GM18511 (cell line): Measurements from ENCODE around the gene GBX1.

Source experiments
- ATAC-seq: cut with Tn5 transposase; IDR thresholded peaks from one replicate; pipeline ENCODE4 v1.9.1; 2021; ENCODE audit warnings: mild to moderate bottlenecking, moderate library complexity; ENCODE audit not compliant: unreplicated experiment

Gene GBX1

DNA sequence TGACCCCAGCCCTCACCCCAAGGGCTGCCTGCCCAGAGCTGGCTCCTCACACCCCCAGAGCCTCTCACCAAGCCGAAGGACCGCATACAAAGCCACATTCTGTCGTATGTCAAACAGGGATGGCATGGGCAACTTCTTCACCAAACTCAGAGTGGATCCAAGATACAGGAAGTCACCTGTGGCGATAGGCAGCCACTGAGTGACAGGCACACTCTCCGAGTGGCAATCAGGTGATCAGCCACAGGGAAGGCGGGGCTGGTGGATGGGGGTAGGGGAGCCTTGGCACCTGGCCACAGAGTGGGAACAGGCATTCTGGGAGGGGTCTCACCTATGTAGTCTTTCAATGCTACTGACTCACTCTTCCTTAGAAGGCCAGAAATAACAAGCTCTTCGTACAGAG, 26.7 kb upstream of the GBX1 start:
- ATAC-seq = no peak

DNA sequence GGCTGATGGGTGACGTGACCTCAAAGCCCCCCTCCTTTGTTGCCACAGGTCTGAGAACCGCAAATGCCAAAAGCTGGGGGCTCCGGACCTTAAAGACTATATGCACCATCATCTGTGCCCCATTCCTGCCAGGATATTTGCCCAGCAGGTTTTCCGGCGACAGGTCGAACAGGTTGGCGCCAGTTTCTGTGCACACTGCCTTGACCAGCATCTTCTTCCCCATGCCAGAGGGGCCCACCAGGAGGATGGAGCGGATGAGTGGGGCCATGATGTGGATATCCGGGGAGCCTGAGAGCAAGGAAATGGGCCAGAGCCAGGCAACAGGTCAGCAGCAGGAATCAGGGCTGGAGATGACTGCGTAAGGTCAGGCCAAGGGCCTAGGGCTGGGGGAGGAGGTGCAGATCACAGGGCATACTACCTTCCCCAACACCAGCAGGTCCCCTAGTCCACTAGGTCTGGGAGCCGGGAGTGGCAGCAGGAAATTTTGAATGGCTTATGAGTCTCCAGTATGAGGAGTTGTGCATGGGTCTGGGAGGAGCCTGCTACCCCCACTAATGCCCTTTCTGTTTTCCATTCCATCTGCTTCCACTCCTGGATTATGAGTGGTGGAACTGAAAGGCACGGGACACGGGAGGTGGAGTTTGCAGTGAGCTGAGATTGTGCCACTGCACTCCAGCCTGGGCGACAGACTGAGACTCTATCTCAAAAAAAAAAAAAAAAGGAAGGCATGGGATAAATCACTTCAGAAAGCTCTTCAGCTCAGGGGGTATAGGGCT, 25.9 kb upstream of the GBX1 start:
- ATAC-seq = no peak

DNA sequence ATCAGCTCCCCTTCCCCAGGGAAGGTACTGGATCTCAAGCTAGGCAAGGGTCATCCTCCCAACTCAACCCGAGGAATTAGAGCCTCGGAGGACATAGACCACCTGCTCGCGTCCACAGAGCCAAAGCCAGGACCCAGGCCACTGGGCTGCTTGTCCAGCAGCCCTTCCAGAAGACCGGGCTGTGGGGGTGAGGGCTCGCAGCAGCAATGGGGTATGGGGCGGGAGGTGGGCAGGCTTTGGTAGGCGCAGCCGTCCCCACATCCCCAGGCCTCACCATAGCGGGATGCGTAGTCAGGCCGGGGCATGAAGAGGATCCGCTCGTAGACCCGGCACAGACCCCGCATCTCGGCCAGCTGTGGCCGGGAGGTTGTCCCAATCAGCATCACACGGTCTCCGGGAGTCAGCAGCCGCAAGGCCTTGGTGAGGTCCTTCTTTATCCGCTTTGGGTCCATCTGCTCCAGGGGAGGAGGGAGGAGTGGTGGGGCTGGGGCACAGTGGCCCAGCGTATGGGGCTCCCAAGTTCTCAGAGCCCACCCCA, 24.6 kb upstream of the GBX1 start:
- ATAC-seq = no peak

DNA sequence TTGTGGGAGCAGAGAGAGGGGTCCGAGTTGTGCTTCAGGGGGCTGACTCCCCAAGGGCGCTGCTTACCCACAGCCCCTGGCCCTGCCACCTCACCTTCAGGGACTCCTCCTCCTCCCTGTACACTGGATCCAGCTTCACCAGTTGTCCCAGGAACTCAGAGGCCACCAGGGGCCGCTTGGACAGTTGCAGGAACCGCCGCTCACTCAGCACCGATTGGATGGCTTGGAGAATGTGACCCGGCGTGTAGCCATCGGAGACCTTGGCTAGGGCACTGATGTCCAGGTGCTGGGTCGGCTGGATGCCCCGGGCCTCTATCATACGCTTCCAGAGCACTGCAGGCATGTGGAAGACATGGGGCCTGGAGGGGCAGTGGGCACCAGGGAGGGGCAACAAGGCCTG, 24.1 kb upstream of the GBX1 start:
- no peak for ATAC-seq

DNA sequence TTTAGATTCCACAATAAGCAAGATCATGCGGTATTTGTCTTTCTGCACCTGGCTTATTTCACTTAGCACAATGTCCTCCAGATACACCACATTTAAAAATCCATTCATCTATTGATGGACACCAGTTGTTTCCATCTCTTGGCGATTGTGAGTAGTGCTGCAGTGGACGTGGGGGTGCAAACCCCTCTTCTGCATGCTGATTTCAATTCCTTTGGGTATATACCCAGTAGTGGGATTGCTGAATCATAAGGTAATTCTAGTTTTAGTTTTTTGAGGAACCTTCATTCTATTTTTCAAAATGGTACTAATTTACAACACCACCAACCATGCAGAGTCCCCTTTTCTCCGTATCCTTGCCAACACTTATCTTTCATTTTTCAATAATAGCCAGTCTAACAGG, 21.5 kb upstream of the GBX1 start:
- no peak for ATAC-seq

DNA sequence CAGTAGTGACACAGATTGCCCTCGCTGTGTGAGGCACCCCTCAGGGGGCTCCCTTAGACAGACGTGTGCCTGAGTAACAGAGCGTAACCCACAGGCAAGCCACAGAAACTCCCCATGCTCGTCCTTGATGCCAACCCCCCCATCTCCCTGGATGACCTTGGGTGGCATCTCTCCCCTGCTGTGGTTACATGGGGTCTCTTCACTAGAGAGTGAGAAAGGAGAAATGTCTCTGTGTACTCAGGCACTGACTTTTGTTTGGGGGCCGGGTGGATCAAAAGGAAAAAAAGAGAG, 20.7 kb upstream of the GBX1 start:
- no peak for ATAC-seq

DNA sequence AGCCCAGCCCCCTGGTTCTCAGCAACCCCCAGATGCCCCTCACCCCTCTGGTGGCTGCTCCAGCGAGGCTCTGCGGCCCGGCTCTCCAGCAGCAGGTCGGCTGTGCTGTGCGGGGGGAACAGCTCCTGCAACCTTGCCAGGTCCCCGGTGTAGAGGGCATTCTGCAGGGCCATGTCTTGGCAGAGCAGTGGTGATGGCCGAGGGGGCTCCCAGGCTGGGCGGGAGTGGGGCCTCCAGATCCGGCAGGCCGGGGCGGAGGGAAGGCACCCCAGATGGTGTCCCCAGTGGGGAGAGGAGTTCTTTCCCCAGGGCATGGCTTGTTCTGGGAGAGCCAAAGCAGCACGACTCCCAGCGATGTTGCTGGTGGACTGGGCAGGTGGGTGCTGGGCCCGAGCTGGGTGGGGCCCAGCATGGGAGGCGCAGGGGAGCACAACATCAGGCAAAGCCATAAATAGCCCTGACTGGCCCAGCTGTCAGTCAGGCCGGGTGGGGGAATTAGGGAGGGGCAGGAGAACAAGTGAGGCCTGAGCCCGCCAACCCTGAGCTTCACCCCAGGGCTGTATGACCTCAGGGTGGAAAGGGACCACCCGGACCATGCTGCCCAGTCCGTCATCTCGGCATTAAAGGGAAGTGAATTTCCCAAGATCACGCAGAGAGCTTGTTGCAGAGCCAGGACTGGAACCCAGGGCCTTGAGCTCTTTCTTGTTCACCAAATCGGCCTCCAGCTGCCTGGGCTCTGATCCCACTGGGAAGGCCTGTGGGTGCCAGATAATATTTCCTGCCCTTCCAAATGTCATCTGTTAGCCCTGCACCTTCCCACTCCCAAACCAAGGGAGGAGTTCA, 20.1 kb upstream of the GBX1 start:
- ATAC-seq = no peak

DNA sequence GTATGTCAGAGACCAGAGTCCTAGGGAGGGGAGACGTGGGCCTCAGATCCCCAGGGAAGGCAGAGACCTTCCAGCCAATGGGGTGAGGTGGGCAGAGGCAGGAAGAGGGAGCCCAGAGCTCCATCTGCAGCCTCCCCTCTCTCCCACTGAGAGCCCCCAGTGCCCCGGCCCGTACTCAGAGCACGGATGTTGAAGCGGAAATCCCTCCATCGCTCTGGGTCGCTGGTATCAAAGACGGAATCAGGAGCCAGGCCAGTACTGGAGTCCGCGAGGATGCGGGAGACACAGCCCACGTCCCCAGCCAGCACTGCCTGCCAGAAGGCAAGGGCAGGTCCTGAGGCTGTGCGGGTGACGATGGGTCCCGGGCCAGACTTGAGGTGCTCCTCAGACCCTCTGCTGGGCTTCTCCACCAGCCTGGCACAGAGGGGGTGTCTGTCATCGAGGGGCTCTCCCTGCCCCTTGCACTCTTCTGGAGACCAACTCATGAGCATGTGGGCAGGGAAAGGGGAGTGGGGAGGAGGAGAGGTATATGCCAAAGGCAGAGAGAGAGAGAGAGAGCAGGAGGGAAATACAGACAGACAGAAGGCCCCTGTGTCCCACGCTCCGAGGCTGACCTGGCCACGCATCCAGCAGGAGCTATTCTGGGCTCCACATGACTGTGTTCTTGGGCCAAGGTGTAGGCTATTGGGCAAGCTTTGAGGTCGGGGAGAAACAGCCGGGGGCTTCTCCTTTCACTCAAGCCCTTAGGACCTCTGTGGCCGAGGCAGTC, 19.3 kb upstream of the GBX1 start, which contains the start of gene ASB10:
ASB10 (minus strand) TSS at position 611 of the 769 bp plus-strand sequence; CDS start at position 491, 120 bp downstream.
- ATAC-seq = no peak

DNA sequence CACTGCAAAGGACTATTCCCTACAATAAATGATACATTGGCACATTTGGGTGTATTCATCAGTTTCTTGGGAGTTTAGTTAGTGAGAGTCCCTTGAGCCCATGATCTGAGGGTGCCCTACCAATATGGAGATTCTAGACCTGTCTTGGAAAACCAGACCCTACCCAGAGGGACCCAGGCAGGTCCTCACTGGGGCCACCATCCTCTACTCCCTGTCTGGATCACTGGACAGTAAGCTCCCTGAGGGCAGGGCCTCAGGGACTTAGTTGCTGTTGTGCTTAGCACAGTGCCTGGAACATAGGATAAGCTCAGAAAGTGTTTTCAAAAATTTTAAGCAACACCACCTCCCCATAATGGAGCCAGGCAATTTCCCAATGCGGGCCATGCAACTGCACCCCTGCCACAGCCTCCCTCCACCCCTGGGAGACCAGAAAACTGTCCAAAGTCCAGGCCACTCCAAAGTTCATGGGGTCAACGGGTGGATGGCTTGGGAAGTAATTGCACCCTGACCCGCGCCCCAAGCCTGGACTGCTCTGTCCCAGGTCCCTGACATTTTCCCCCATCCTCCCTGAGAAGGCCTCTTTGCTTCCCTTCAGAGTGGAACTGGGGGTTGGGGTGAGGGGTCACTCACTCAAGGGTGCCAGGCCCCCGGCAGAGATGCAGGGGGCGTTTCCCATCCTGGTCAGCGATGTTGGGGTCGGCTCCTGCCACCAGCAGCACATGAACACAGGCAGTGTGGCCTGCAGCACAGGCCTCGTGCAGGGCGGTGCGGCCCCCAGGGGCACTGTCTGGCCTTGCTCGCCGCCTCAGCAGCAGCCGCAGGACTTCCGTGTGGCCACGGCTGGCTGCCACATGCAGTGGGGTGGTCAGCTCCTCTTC, 18.5 kb upstream of the GBX1 start:
- ATAC-seq = no peak

DNA sequence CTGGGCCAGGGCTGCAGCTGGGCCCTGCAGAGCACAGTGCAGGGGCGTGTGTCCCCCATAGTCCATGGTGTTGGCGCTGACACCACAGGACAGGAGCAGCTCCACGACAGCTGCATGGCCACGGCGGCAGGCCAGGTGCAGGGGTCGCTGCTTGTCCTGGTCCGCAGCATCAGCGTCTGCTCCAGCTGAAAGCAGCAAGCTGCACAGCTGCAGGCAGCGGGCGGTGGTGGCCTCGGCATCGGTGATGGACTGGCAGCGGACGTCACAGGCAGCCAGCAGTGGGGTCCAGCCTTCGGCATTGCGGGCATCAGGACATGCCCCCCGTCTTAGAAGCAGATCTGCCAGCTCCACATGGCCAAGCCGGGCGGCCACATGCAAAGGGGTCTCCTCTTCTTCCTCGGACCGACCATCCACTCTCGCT, 13.5 kb upstream of the GBX1 start:
- ATAC-seq = no peak

DNA sequence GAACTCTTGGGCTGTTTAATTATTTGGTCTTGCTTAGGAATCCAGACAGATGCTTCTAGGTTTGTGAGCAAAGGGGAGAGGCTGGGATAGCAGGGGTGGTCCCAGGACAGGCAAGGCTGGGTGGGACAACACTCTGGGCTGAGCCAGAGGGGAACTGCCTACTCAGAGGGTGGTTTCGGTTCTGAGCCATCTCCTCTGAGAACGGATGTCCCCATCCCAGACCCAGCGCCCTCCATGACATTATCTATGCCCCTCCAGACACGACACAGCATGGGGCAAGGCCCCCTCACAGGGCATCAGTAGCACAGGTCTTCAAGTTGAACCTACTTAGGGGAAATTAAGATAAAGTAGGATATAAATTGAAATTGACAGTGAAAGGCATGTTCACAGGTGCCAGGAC, 12.5 kb upstream of the GBX1 start:
- no peak for ATAC-seq

DNA sequence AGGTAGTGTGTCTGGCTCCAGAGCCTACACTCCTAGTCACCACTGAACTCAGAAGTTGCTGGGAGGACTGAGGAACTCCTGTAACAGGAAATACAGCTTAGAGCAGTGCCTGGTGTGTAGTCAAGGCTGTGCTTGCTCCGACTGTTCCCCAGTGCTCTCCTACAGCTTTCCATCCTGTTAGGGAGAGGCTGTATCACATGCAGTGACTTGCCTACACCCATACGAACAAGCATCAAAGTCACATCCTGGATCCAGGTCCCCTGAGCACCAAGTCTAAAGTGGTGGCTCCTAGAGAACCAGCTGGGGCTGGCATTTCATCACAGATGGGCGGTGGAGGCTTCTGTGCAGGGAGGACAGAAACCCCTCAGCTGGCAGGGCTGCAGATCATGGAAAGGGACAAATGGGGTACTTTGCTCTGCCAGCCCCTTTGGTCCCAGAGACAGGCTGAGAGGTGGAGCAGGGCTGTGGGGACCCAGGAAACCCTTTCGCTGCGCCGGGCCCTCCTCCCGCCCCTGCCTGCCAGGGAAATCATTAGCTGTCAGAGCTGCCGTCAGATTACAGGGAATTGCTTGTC, 11.9 kb upstream of the GBX1 start:
- ATAC-seq = no peak

DNA sequence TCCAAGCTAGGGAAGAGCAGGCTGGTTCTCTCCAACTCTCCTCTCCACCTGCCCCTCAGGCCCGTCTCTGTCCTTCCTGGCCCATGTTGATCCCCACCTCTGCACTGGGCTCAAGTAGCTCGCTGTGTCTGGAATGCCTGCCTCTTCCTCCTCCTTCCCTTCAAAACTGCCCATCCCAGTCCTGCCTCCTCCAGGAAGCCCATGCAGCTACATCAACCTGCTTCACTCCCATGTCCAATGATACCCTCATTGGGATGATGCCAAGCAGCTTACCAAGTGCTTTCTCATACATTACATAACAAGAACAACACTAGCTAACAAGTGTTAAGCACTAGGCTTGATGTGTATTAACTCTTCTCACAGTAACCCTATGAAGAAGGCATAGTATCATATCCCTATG, 11.3 kb upstream of the GBX1 start:
- ATAC-seq = no peak

DNA sequence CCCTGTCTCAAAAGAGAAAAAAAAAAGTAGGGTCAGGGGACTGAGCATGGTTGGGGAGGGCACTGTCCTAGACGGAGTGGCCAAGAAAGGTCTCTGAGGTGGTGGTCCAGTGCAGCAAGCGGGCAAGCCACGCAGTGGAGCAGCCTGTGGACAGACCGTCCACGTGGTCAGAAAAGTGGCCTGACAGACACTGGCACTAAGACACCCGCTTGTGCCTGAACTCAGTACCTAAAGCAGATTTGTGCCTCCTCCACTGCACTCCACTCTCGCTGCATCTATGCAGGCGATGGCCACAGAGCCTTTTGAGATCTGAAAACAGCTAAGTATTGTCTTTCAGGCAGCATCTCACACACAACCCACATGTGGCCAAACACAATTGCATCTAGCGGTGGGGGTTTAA, 10.7 kb upstream of the GBX1 start:
- ATAC-seq = no peak

DNA sequence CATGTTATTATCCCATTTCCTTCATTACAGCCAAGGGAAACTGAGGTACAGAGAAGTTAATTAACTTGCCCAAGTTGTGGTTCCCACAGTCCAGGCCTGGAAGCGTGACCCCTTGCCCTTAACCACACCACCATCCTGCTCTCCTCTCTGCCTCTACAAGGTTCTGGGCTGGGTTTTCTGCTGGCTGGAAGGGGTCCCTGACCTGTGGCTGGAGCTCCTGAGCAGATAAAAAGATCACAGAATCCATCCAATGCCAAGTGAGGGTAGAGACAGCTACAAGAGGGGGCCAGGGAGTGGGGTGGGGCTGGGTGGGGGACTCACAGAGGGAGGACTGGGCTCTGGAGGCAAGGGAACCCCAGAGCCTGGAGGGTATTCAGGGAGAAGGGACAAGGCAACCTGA, 9.8 kb upstream of the GBX1 start:
- ATAC-seq = no peak

DNA sequence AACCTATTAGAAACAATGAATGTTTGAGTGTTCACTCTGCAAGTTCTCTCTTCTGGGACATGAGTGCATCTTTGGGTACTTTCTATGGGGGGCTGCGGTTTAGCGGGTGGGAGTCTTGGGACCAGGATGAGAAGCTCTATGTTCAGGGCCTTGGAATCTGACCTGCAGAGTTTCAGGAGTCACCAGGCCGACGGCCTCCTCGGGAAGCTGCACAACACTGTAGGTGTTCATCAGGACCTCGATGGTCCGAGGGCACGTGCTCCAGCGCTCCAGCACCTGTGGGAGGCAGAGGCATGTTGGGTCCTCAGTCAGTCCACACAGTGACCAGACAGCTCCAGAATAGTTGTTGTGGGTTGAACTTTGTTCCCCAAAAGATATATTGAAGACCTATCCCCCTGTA, 8.9 kb upstream of the GBX1 start:
- ATAC-seq = no peak

DNA sequence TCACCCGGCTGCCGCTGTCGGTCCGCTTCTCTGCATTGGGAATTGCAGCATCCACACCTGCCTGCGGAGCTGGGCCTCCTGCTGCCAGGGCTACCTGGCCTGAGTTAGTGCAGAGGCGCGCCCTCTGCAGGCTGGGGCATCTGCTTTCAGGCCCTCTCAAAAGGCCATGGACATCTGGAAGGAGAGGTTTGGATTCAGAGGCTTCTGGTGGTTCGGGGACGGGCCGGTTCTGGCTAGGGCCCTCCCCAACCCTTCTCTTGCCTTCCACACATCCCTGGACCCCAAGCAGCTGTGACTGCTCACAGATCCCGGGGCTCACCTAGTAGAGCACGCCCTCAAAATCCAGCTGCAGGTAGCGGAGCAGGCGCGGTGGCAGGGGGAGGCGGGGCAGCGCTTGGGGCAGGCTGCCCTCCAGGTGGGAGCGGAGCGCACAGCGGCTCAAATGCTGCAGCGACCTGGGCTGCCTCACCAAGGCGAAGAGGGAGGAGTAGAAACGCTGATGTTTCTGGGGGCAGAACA, 8.4 kb upstream of the GBX1 start:
- ATAC-seq = no peak

DNA sequence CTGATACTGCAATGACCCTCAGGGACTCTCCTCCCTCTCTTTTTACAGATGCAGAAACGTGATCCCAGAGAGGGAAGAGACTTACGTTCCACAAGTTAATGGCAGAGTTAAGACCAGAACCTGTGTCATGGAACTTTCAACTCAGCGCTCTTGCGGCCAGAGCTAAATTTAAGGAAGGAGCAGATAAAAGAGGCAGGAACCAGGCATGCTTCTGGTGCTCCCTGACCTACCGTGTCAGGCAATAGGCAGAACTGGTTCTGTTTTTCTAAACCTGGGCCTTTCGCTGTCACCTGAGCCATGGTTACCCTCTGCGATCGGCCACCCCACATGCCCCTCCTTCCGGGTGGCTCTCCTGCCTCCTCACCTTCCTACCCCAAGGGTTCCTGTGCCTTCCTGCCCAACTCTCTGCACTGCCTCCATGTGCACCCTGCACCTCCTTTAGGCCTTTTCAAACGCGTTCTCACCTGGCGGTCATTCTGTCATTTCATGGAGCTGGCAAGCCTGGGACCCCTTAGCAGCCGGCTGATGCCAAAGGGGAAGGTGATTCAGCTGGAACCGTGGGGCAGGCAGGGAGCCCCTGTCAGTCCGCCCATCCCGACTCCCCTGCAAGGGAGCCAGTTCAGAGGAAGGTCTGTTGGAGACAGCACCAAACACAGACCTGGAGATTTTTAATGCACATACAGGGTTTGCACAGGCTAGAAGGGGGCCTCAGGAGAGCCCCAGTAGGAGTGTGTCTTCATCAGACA, 7.7 kb upstream of the GBX1 start:
- ATAC-seq = no peak
